Bone marrow (tissue), 2 donors: ENCODE measurements around the gene SPESP1.

Source experiments
- DNase-seq, 2 donors: peaks; one replicate each; lab custom pipeline; 2025; lab: John Stamatoyannopoulos, UW

The SPESP1 gene

DNA sequence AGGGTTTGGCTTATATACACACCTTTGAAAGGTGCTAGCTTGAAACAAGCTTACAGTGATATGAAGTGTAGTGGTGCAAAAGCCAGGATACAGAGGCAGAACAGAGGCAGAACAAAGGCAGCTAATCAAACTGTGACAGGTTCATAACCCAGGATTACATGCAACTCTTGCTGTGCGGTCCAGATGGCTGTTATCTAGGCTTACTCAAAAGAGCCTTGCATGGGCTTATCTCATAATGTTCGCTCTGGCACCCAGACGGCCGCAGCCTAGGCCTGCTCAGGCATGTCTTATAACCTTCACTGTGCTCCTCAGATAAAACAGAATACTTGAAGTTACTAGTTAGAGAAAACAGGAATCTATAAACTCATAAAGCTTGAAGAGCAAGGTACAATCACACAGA is 61.4 kb downstream of the SPESP1 start:
- DNase-seq, result no peak

- DNase-seq, result no peak
Measured at GRCh38 chr15:68992696-68993095, 62.4 kb downstream of the SPESP1 start.

DNA sequence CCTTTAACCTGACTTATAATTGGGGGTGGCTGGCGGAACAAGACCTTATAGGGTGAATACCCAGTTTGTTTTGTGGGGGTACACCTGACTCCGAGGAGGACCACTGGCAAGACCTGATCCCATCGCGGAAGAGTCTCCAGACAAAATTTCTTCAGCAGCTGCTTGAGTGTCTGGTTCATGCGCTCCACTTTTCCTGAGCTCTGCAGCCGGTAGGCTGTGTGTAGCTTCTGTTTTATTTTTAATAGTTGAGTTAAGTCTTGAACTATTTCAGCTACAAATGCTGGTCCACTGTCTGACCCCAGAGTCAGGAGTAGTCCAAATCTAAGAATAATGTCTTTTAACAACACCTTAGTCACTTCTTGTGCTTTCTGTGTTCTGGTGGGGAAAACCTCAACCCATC is 63.0 kb downstream of the SPESP1 start:
- DNase-seq, result no peak

DNA sequence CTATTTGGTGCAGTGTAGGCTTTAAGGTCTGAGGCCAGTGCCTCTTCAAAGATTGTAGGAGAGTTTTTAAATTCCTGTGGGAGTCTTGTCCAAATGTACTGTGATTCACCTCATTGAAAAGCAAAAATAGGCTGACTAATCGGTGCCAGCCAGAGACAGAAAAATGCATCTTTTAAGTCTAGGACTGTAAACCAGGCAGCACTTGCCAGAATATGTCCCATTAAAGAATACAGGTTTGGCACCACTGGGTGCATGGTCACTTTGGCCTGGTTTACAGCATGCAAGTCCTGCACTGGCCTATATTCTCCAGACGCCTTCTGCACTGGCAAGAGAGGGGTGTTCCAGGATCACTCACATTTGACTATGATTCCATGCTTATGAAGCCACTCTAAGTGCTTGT is 63.8 kb downstream of the SPESP1 start:
- DNase-seq, result no peak

GRCh38 chr15:68994981-68995761 is 64.8 kb downstream of the SPESP1 start:
- no peak for DNase-seq
